Loucy (cell line): ENCODE data around the gene CNTNAP4.

ENCODE experiments used
- CTCF ChIP-seq: fragments of 200-600 bp; sonication (generic); conservative IDR thresholded peaks from 2 replicates; pipeline ENCODE4 v1.5.1; 2014; ENCODE audit warnings: mild to moderate bottlenecking, antibody characterized with exemption, low read length
- EZH2phosphoT487 ChIP-seq: fragments of 200-600 bp; IDR thresholded peaks from 2 replicates; pipeline ENCODE4 v1.6.1; 2018; ENCODE audit warnings: antibody characterized with exemption, mild to moderate bottlenecking, moderate library complexity, borderline replicate concordance

GRCh38 chr16:76373998-76374397, 96.8 kb downstream of the CNTNAP4 start:
- no peak for TF ChIP-seq EZH2phosphoT487
- no peak for TF ChIP-seq CTCF
